Measurements from ENCODE around the gene NKX6-2.

Gene NKX6-2

GRCh38 chr10:132750936-132751335 is 35.0 kb downstream of the NKX6-2 start:
- Histone ChIP-seq H3K36me3 (ENCODE audit: insufficient read depth) (no peaks in the 10 kb centered on the region), H3K4me1 (ENCODE audit: low read depth, poor library complexity, severe bottlenecking) (no peaks in the 10 kb centered on the region), H3K4me3 (IDR thresholded peaks at IDR 0.05; ENCODE audit: insufficient read depth, low read depth, low read length) (no peak overlapping the region), H3K79me2 (ENCODE audit: insufficient read depth, low read depth) (no peaks in the 10 kb centered on the region), H2AFZ (ENCODE audit: low read depth) (no peak overlapping the region), H4K20me1 (ENCODE audit: insufficient read depth) (no peaks in the 10 kb centered on the region), H3K27ac (no peak overlapping the region), H3K9ac (no peak overlapping the region), H3K27me3 (ENCODE audit: insufficient read depth, low read depth) (no peaks in the 10 kb centered on the region), H3K4me2 (no peak overlapping the region)
- TF ChIP-seq CTCF (conservative IDR thresholded peaks at IDR 0.05; ENCODE audit: low read depth, low read length) = no peak

DNA sequence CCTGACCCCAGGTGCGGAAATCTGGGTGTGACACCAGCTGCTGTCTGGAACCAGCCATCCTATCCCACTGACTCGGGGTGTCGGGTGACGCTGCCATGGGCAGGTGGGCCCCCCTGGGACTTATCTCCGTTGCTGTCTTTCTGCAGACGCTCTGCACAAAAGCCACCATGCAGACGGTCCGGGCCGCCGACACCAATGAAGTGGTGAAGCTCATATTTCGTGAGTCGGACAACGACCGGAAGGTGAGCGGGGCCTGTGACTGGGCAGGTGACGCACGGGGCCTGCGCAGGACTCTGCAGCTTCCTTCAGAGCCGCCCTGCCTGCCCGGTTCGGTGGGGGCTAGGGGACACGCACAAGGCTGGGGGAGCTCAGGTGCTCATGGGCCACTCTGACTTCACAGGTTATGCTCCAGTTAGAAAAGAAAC is 36.6 kb downstream of the NKX6-2 start:
- no peaks in the 10 kb centered on the region for H3K4me1 ChIP-seq (ENCODE audit: low read depth, poor library complexity, severe bottlenecking)
- H3K9ac ChIP-seq = no peak overlapping the region
- no peak overlapping the region for H3K27ac ChIP-seq
- H3K36me3 ChIP-seq (ENCODE audit: insufficient read depth) = no peaks in the 10 kb centered on the region
- H2AFZ ChIP-seq (ENCODE audit: low read depth) = no peak overlapping the region
- no peaks in the 10 kb centered on the region for H3K27me3 ChIP-seq (ENCODE audit: insufficient read depth, low read depth)
- H4K20me1 ChIP-seq (ENCODE audit: insufficient read depth) = no peaks in the 10 kb centered on the region
- no peak overlapping the region for H3K4me3 ChIP-seq (IDR thresholded peaks at IDR 0.05; ENCODE audit: insufficient read depth, low read depth, low read length)
- no peak overlapping the region for H3K4me2 ChIP-seq
- no peak for TF ChIP-seq CTCF (conservative IDR thresholded peaks at IDR 0.05; ENCODE audit: low read depth, low read length)
- no peaks in the 10 kb centered on the region for H3K79me2 ChIP-seq (ENCODE audit: insufficient read depth, low read depth)

DNA sequence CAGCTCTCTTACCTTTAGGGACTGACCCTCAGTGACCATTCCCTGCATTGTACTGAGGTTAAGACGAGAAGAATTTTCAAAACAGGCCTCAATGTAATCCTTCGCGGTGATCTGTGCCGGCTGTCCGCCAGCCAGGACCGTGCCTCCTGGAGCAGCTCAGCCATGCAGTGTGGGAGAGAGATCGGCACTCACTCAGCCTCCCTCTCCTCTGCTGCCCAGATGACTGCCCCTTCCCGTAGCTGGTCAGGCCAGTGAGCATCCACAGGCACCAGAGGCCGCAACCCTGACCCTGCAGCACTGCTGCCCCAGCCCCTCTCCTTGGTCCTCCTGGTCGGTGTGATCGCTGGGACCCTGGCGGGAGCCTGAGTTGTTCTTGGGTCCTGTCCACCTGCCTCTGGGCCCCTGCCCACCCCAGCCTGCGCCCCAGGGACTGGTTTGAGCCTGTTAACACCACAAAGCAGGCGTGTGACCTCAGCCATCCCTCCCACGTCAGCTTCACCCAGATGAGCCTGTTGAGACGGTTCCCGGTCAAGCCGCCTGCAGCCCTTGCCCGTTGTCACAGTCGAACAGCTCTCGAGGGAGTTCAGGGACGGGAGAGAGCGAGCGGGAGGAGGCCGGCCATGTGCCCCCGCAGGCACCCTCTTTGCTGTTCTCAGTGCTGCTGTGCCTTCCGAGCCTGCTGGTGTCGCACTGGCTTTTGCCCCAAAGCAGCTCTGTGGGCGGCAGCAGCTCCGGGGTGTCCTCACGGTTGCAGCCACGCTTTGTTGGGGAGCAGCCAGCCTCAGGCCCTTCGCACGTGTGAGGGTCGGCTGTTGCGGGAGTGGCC is 37.2 kb downstream of the NKX6-2 start:
- Histone ChIP-seq H3K36me3 (ENCODE audit: insufficient read depth) (no peaks in the 10 kb centered on the region), H3K4me2 (no peak overlapping the region), H3K4me1 (ENCODE audit: low read depth, poor library complexity, severe bottlenecking) (no peaks in the 10 kb centered on the region), H4K20me1 (ENCODE audit: insufficient read depth) (no peaks in the 10 kb centered on the region), H3K9ac (no peak overlapping the region), H3K27ac (no peak overlapping the region), H2AFZ (ENCODE audit: low read depth) (no peak overlapping the region), H3K27me3 (ENCODE audit: insufficient read depth, low read depth) (no peaks in the 10 kb centered on the region), H3K4me3 (IDR thresholded peaks at IDR 0.05; ENCODE audit: insufficient read depth, low read depth, low read length) (no peak overlapping the region), H3K79me2 (ENCODE audit: insufficient read depth, low read depth) (no peaks in the 10 kb centered on the region)
- TF ChIP-seq CTCF (conservative IDR thresholded peaks at IDR 0.05; ENCODE audit: low read depth, low read length) = no peak

DNA sequence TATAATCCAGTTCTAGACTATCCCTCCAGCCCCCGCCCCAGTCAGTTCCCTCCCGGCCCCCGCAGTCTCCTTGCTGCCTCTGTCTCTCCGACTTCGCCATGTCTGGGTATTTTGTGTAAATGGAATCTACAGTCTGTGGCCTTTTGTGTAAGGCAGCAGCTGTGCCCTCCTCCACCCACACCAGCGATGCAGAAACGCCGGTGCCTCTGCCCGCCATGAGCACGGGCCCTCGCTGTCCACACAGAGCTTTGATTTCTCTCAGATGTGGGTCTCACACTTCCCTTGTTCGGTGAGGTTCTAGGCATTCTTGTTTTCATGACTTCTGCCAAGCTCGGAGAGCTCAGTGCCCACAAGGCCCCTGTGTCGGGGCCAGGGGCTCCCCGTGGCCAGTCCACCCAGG is 37.8 kb downstream of the NKX6-2 start:
- Histone ChIP-seq H4K20me1 (ENCODE audit: insufficient read depth) (no peaks in the 10 kb centered on the region), H2AFZ (ENCODE audit: low read depth) (no peak overlapping the region), H3K4me2 (no peak overlapping the region), H3K9ac (no peak overlapping the region), H3K4me3 (IDR thresholded peaks at IDR 0.05; ENCODE audit: insufficient read depth, low read depth, low read length) (no peak overlapping the region), H3K27ac (no peak overlapping the region), H3K79me2 (ENCODE audit: insufficient read depth, low read depth) (no peaks in the 10 kb centered on the region), H3K4me1 (ENCODE audit: low read depth, poor library complexity, severe bottlenecking) (no peaks in the 10 kb centered on the region), H3K27me3 (ENCODE audit: insufficient read depth, low read depth) (no peaks in the 10 kb centered on the region), H3K36me3 (ENCODE audit: insufficient read depth) (no peaks in the 10 kb centered on the region)
- TF ChIP-seq CTCF (conservative IDR thresholded peaks at IDR 0.05; ENCODE audit: low read depth, low read length) = no peak
